Sigmoid colon (tissue), 3 donors: ENCODE measurements around the gene PIP4K2C.

Experiments
- CTCF ChIP-seq, 4 experiments: fragments of 450-650 bp in 3 of 4; fragments of 200-600 bp in 1 of 4; IDR thresholded peaks; one replicate each; pipeline ENCODE4 v1.5.1; 2016 to 2019; ENCODE audit warnings: antibody characterized with exemption in 4 of 4, mild to moderate bottlenecking in 3 of 4, moderate library complexity in 2 of 4
- POLR2A ChIP-seq, 2 donors: fragments of 450-650 bp; IDR thresholded peaks; one replicate each; pipeline ENCODE4 v1.6.1; 2016; ENCODE audit warnings: antibody characterized with exemption in 2 of 2, mild to moderate bottlenecking in 2 of 2, moderate library complexity in 2 of 2

- TF ChIP-seq POLR2A (IDR thresholded peaks at IDR 0.05): no peak
- no peak for TF ChIP-seq CTCF (IDR thresholded peaks at IDR 0.05)
Observed at GRCh38 chr12:57640175-57641042, 49.4 kb downstream of the PIP4K2C start.
